Omental fat pad (tissue), 4 donors: Measurements from ENCODE around the gene AQP2. TPM values are rescaled to one million over a fixed set of nuclear protein-coding genes. Genes with fewer than 3 reads are reported as not detected.
A peak's percentile ranks its signal among the peaks of the same experiment; 100 is the strongest.

ENCODE experiments used
- ATAC-seq: fragments of 150-250 bp; one replicate; pipeline ENCODE4 v1.9.1; 2016; ENCODE audit warnings: mild to moderate bottlenecking, moderate library complexity; ENCODE audit not compliant: low FRiP score
- DNase-seq: peaks from one replicate; pipeline ENCODE4 v3.0.0-alpha.2; 2019; ENCODE audit warnings: low spot score
- CTCF ChIP-seq, 3 donors: fragments of 450-650 bp; IDR thresholded peaks; one replicate each; pipeline ENCODE4 v1.5.1; 2016 to 2017; ENCODE audit warnings: antibody characterized with exemption in 3 of 3, mild to moderate bottlenecking in 3 of 3, moderate library complexity in 2 of 3
- total RNA-seq, 4 donors: library from RNA; depleted of rRNA; stranded (reverse); fragments of >200 nt; gene quantifications; one replicate each; pipeline ENCODE4 v1.1.0, GENCODE V29; 2016

AQP2 gene
- total RNA-seq, 4 donors from 2014 or later: not detected

- ATAC-seq: peak; percentile 97
- DNase-seq: peak; percentile 78
- peak in 2 of 3 donors; percentile 17 to 67 for TF ChIP-seq CTCF (IDR thresholded peaks at IDR 0.05)
These were observed 5.0 kb upstream of the AQP2 start for GRCh38 chr12:49945394-49946080.

- DNase-seq (no peak), ATAC-seq (no peak)
- TF ChIP-seq CTCF (IDR thresholded peaks at IDR 0.05): no peak
These were observed 4.5 kb upstream of the AQP2 start for GRCh38 chr12:49946086-49946485.

GRCh38 chr12:49946497-49946896, 4.0 kb upstream of the AQP2 start:
- DNase-seq (no peak), ATAC-seq (no peak)
- TF ChIP-seq CTCF (IDR thresholded peaks at IDR 0.05): no peak

GRCh38 chr12:49947593-49948226, 2.8 kb upstream of the AQP2 start:
- no peak for TF ChIP-seq CTCF (IDR thresholded peaks at IDR 0.05)
- no peak for DNase-seq
- no peak for ATAC-seq

- no peak for DNase-seq
- no peak for ATAC-seq
- TF ChIP-seq CTCF (IDR thresholded peaks at IDR 0.05): no peak
These were observed 1.4 kb upstream of the AQP2 start for GRCh38 chr12:49948866-49949845.

GRCh38 chr12:49949866-49950265, 671 bp upstream of the AQP2 start:
- ATAC-seq (no peak), DNase-seq (no peak)
- no peak for TF ChIP-seq CTCF (IDR thresholded peaks at IDR 0.05)
